Head of caudate nucleus (tissue), 42 donors: ENCODE measurements around the gene ANK2.

ENCODE experiments used
- DNase-seq, 42 donors: peaks; one replicate each; pipeline versions ENCODE4 v3.0.0 to v3.0.0-alpha.2; 2020 to 2021; ENCODE audit warnings: mixed read lengths in 7 of 42
- intact Hi-C: fragments of 100-400 bp; cut with DNase I; formaldehyde crosslinking; loops from one replicate; pipeline ENCODE4 v1.15.0; 2022

ANK2 gene

DNA sequence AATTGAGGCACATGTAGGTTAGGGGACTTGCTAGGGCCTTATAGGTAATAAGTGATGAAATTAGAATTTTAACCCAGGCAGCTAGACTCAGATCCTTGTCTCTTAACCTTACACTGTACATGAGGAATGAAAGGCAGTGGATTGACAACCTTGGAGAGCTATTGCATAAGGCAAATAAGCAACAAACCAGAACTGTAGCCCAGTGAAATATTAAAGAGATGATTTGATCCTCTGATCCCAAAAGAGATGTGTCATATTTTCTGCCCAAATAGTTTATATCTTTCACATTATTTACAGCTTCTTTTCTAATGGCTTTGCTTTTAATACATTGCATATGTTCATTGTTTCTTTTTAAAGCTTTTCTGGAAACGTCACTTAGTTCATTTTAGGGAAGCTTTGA is 252.6 kb downstream of the ANK2 start:
- no peak for DNase-seq
- intact Hi-C loops, result no loop called here

GRCh38 chr4:113303315-113303714 is 253.9 kb downstream of the ANK2 start:
- intact Hi-C loops, result no loop called here

GRCh38 chr4:113311047-113311446 is 261.6 kb downstream of the ANK2 start:
- intact Hi-C loops, result no loop called here
- peak in 2 of 42 donors; percentile 11 to 28 for DNase-seq

More at GRCh38 chr4:113303315-113303714, 253.9 kb downstream of the ANK2 start:
- no peak for DNase-seq

- intact Hi-C loops, result no loop called here
- no peak for DNase-seq
These were observed 263.1 kb downstream of the ANK2 start for GRCh38 chr4:113312529-113312928.

DNA sequence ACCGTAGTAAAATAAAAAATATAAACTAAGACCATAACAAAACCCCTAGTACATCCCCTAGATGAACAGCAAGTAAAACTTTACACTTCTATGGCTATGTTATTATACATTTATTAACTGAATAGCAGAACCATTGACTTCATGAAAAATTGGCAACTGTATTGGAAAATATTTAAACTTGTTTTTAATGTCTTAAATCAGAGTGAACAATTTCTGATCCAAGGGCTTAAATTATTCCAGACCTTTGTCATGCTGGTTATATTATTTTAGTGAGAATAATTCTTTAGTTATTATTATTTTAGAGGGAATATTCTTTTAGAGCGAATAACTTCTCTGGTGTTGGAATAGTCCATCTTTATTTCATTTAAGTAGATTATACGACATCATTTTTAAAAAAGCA is 265.0 kb downstream of the ANK2 start:
- intact Hi-C loops, result no loop called here
- DNase-seq, result no peak

DNA sequence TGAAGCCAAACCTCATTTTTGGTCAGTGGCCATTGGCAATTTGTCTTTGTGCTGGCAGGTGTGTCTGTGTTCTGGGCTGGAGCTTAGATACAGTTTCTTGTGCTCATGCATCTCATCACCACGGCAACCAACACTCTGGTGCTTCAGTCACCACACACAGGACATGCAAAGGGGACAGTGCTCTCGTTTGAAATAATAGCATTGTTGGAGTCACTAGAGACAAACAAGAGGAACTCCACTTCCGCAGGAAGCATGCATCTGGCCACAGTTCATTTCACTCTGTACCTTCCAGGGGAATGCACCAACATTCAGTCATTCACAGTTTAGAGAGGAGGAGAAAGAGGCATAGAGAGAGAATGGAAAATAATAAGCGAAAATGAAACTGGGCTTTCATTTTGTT is 267.4 kb downstream of the ANK2 start:
- DNase-seq, result peak in 6 of 42 donors; percentile 7 to 43 (median 24)
- intact Hi-C loops, result no loop called here

- intact Hi-C loops, result no loop called here
- peak in 20 of 42 donors; percentile 12 to 71 (median 32) for DNase-seq
These were observed 268.1 kb downstream of the ANK2 start for GRCh38 chr4:113317523-113317922.

GRCh38 chr4:113322736-113323135 is 273.3 kb downstream of the ANK2 start:
- no peak for DNase-seq
- intact Hi-C loops, result no loop called here

DNA sequence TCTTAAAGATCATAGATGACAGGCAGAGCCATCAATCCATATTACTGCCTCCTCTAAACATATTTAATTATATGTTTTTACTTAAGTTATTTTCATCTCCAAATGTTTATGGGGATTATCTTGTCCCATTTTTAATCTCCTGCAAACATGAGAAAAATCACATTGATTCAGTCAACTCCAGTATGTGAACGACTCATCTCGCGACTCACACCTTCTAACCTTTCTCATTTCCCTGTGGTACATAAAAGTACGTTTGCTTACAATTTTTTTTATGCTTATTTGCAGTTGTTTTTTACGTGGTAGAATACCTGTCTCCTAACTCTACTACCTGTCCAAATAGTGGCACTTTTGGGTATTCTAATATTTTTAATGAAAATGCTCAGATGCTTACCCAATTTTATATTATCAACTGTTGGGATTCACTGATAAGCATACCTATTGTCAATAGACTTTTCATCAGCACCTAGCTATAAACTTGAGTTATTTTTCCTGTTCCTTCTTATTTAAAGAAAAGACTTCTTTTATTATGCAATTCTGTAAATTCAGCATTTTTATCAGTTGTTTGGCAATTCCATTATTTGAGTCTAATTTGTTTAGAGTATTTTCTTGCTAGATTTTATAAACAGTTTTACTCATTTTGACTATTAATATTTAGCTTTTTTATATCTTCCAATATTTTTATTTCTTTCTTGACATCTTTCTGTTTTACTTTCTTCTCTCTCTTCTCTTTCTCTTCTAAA is 276.6 kb downstream of the ANK2 start:
- intact Hi-C loops, result no loop called here
- no peak for DNase-seq

DNA sequence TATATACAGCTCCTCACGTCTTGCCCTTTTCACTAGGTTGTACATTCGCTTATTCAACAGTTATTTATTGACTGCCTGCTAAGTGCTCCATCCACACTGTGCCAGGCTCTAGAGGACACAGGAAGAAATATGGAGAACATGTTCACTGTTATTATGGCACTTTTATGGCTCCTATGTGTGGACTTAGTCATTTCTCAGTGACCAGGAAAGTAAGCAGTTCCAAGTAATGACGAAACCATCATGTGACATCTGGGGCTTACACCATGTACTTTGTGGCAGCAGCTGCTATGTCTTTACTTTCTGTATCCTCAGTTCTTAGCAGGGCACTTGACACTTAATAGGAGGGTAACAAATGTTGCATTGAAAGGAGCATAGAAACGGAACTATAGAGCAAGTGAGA is 278.0 kb downstream of the ANK2 start:
- DNase-seq, result no peak
- intact Hi-C loops, result no loop called here

DNA sequence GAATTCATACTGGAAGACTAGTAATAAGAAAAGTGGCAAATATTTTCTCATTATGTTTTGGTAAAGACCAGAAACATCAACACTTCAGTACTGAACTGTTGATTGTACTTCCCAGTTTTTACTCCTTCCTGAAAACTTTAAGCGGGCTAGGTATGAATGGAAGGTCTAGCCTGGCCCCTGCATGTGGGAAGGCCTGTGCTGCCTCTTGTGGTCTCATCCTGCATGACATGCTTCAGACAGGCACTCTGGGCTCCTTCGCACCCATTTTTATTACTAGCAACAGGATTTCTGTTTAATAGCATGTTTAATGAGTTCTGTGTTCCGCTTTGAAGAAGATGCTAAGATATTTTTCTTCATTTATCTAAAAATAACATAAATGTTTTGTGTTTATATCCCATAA is 279.1 kb downstream of the ANK2 start:
- DNase-seq, result peak in 4 of 42 donors; percentile 7 to 51 (median 19)
- intact Hi-C loops, result no loop called here

- intact Hi-C loops, result no loop called here
- DNase-seq, result no peak
These were observed 280.7 kb downstream of the ANK2 start for GRCh38 chr4:113330200-113330599.

DNA sequence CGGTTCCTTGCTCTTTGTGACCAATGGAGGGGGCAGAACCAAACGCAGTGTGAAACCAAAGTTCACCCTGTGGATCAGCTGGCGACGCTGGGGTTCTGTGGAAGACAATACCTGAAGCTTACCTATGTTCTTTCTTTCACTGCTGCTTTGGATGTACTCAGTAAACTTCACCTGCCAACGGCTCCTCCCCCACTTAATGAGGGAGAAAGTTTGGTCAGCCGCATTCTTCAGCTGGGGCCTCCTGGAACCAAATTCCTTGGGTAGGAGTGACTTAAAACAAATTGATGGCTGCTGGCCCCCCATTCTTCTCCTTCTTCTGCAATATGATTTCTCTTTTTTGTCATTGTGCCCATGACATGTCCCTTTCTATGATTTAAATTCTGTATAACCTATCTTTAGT is 282.4 kb downstream of the ANK2 start:
- intact Hi-C loops, result no loop called here
- DNase-seq, result no peak

- intact Hi-C loops, result no loop called here
- DNase-seq, result no peak
These were observed 283.2 kb downstream of the ANK2 start for GRCh38 chr4:113332701-113333100.

GRCh38 chr4:113335746-113336145 is 286.3 kb downstream of the ANK2 start:
- no peak for DNase-seq
- intact Hi-C loops, result no loop called here

GRCh38 chr4:113336556-113336955 is 287.1 kb downstream of the ANK2 start:
- no peak for DNase-seq
- intact Hi-C loops, result no loop called here

DNA sequence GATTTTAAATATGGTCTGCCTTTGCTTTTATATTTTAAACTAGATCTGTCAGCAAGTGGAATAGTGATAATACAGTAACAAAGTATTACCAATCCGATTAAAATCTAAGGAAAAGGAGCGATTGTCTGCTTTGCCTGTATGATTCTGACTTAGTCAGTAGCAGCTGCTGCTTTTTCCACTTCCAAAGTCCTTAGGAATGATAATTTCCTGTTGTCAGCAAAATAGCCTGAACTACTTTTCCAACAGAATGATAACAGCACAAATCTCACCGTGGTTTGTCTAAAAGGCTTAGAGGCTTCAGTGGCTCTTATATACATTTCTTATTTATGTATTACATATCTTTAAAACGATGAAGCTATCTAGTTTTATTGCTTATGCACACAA is 290.0 kb downstream of the ANK2 start:
- intact Hi-C loops, result no loop called here
- no peak for DNase-seq

DNA sequence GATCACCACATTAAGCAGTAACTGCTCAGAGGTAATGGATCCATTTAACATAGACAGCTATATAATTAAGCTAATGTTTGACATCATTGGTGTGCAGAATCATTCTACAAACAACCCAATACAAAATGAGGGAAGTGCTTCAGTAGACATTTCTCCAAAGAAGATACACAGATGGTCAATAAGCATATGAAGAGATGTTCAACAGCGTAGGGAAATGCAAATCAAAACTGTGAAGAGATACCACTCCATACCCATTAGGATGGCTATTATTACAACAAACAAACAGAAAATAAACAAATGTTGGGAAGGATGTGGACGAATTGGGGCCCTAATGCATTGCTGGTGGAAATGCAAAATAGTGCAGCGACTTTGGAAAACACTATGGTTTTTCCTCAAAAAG is 294.6 kb downstream of the ANK2 start:
- intact Hi-C loops, result no loop called here
- DNase-seq, result no peak

- intact Hi-C loops, result no loop called here
- no peak for DNase-seq
These were observed 297.8 kb downstream of the ANK2 start for GRCh38 chr4:113347245-113347644.

GRCh38 chr4:113349430-113349829 is 300.0 kb downstream of the ANK2 start:
- intact Hi-C loops, result no loop called here
- DNase-seq, result no peak

DNA sequence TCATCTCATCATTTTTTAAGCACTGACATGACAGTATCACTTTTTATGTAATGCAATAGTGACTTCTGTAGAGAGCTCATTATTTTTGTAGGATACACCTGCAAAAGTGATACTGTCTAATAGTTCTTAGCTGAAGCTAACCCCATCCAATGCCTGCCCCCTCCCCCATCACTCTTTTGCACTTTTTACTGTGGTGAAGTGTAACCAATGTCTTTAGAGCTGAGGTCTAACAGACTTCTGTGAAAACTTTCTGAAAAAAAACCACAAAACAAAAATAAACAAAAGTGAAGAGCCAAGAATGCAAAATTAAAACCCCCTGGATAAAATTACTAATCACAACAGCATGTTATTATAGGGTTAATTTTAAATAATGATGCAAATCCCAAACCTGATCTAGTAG is 301.1 kb downstream of the ANK2 start:
- DNase-seq, result no peak
- intact Hi-C loops, result no loop called here
